ENCODE results near the gene ABTB1.
"Not testable (repeated sequence)": the region's sequence is repeated elsewhere in the genome, so short reads cannot be mapped to it uniquely, and the experiment has no call there.

ABTB1 gene

DNA sequence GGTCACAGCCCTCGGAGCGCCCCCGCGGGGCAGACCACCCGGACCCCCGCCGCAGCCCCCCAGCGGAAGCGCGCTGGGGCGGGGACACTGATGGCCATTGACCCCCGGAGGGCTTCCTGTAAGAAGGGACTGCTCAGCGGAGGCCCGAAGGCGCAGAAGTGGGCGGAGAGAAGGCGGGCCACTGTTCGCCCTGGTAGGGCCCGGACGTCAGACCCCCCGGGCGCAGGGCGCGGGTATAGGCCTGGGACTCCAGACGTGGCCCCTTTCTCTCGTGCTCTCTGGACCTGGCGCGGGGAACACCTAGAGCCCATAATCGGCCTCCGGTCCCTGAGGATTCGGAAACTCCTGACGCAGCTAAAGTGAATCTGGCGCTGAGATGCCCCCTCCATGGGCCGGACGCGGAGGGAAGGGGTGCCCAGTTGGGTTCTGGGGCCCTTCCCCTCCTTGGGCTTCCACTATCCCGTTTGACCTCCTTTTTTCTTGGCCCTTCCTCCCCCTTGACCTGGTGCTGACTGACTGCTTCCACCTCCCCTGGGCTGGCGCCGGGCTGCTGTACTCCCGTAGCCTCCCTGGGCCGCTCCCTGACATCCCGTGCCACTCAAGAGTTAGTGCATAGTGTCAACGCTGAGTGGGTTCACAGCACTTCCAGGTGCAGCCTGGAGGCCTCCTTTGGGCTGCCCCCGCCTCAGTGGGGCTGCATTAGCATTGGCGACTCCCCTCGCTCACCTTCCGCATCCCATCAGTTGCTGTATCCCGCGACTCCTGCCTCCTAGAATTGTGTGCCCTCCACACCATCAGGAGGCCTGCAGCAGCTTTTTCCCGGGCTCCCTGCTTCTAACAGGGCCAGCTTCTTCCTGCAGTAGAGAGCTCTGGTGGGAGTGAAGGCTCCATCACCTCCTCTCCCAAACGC is 694 bp downstream of the ABTB1 start:
- DNase-seq: peak in 1 of 2 donors; percentile 36

DNA sequence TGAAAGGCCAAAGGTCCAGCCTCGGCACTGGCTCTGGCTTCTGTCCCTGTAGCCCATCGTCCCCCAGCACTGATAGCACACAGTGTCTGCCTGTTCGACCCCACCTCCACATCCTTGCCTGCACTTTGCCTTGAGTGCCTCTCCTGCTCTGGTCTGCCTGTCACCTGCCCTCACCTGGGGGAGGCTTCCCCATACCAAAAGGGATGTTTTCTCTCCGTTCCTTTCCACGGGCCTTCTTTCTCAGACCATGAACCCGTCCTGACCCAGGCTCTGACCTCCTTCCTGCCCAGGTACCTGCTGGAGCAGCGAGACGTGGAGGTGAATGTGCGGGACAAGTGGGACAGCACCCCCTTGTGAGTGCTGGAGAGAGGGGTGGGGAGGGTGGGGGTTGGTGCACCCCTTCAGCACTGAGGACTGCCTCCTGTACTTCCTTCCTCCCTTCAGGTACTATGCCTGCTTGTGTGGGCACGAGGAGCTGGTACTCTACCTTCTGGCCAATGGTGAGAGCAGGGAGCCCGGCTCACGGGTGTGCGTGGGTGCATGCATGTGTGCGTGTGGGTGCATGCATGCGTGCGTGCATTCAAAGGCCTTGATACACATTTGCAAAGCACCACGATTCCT is 1.5 kb downstream of the ABTB1 start:
- no peak for DNase-seq

DNA sequence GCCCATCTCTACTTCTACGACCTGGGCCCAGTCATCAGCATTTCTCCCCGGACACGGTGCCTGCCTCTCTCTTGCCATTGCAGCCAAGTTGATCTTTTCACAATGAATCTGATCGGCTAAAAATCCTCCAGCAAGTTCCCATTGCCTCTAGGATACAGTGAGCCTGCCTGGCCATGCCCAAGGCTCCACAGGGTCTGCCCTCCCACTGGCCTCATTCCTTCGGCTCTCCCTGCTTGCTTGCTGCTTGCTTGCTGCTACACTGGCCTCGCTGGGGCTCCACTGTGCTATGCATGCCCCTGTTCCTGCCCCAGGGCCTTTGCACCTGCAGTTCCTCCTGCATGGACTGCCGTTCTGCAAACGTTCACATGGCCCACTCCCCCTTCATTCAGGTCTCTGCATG is 2.0 kb downstream of the ABTB1 start:
- no peak for DNase-seq

DNA sequence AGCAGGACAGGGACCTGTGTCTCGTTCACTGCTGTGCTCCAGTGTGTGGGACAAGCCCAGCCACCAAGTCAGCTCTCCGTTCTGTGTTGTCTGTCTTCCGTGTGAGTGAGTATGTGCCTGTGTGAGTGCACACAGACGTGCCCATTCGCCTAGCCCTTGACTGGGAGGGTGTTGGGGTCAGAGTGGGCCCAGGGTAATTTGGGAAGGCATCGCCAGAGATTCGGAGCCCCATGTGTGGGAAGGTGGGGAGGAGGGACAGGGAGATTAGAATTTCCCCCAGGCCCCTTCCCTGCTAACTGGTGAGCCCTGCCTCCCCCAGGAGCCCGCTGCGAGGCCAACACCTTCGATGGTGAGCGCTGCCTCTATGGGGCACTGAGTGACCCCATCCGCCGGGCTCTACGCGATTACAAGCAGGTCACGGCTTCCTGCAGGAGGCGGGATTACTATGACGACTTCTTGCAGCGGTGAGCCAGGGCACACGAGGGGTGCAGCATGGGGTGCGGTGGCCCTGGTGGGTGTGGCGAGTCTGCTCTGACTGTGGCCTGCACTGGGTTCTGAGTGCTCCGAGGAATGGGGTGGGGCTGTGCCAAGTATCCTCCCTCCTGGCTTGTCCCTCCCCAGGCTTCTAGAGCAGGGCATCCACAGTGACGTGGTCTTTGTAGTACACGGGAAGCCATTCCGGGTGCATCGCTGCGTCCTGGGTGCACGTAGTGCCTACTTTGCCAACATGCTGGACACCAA is 3.1 kb downstream of the ABTB1 start:
- no peak for DNase-seq

DNA sequence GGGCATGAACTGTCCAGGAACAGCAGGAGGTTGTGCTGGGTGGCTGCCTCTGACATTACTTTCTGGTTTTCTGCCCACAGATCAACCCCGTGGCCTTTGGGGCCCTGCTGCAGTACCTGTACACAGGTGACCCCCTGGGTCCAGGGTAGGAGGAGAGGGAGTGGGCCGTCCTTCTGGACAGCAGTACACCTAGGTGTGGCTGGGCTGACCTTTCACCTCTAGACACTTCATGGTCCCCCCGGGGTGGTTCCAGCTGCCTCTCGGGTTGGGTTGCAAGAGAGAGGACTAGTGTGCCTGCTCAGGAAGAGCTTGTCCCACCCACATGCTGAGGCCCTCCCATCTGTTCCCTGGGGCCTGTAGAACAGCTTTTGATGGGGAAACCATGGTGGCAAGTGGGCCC is 3.7 kb downstream of the ABTB1 start:
- DNase-seq: no peak

DNA sequence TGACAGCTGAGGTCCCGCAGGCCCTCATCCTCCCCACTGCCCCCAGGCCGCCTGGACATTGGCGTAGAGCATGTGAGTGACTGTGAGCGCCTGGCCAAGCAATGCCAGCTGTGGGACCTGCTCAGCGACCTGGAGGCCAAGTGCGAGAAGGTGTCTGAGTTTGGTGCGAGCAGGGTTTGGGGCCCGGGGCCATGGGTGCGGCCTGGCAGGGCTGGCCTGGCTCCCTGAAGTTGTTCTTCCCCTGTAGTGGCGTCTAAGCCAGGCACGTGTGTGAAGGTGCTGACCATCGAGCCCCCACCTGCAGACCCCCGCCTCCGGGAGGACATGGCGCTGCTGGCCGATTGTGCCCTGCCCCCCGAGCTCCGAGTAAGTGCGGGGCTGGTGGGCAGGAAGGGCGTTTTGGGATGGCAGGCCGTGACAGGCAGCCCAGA is 4.2 kb downstream of the ABTB1 start:
- DNase-seq: no peak

DNA sequence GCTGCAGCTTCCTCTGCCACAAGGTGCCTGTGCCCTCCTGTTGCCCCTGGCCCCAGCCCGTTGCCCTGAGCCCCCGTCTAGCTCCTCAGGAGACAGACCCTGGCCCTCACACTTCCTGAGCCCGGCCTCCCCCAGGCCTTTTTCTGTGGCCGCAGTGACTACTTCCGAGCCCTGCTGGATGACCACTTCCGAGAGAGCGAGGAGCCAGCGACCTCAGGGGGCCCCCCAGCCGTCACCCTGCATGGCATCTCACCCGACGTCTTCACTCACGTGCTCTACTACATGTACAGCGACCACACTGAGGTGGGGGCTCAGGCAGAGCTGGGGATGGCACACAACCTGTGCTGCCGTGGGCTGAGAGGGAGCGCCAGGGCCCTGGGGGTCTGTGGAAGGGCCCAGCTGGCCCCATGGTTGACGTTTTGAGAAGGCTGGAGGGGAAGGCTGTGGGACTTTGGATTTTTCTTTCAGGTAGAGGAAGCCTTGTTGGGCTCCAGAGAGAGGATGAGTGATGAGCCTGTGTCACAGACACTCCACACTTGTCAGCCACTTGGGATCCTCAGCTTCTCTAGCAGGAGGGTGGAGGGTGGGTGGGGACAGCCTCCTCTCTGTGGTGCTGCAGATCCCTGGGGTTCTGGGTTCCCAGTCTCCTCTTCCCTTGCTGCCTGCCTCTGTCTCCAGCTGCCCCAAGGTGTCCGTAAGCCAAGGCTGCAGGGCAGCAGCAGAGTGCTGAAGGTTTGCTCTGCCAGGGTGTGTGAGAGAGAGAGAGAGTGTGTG is 5.0 kb downstream of the ABTB1 start:
- DNase-seq: no peak

DNA sequence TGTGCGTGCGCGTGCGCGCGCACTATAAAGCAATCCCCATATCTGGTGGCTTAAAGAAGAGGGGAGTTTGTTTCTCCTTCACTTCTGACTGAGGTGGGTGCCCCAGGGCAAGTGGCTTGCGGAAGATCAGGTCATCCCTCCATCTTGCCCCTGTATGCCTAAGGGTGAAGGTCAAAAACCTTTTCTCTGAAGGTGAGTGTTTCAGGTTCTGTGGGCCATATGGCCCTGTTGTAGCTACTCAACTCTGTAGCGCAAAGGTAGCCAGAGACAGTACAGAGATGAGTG is 5.5 kb downstream of the ABTB1 start:
- no peak for DNase-seq

DNA sequence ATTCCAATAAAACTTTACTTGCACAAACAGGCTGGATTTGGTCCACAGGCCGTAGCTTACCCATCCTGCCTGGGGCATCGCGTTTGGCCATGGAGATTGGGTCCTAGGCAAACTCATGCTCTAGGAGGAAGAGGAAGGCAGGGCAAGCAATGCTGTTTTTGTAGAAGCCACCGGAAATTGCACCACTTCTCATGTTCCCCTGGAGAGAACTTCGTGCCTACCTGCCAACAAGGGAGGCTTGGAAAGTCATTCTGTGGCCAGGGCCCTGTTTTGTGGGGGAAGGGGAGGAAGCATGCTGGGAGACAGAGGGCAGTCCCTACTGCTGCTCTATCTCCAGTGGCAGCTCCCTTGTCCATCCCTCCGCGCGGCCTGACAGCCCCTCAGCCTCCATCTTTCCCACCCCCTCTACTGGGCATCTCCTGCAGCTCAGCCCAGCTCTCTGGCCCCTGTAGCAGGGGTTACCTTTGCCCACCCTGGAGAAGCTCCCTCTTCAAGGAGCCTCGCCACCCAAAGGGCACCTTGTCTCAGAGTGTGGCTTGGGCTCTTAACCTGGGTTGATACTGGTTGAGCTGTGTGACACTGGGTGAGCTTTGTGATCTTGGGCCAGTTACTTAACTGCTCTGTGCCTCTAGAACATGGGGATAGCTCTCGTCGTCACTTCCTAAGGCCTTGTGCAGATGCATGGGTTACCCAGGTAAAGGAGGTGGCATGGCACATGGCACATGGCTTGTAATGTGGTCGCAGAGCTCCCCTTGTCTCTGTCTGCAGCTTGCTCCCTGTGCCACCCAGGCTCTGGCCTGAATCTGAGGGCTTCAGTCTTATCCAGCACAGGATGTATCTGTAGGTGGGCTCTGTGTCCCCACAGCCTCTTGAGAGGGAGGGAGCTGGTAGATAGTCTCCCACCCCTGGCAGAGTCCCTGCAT is 6.1 kb downstream of the ABTB1 start:
- DNase-seq: no peak

DNA sequence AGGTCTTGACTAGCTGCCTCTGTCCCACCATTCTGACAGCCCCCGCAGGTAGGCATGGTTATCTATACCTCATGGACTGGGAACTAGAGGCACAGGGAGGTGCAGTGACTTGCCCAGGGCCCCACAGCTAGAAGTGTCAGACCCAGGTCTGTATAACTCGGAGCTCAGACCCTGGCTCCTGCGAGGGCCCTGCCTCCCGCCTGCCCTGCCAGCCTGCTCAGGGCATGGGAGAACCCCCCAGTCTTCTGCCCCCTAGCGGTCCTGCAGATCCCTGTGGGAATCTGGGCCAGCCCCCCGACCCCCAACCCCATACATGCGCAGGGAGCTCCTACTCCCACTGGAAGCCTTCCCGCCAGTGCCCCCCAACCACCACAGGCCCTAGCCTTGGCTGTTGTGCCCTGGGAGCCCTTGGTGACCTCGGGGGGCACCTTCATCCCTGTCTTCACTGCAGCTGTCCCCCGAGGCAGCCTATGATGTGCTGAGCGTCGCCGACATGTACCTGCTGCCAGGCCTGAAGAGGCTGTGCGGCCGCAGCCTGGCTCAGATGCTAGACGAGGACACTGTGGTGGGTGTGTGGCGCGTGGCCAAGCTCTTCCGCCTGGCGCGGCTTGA is 6.9 kb downstream of the ABTB1 start:
- no peak for DNase-seq

DNA sequence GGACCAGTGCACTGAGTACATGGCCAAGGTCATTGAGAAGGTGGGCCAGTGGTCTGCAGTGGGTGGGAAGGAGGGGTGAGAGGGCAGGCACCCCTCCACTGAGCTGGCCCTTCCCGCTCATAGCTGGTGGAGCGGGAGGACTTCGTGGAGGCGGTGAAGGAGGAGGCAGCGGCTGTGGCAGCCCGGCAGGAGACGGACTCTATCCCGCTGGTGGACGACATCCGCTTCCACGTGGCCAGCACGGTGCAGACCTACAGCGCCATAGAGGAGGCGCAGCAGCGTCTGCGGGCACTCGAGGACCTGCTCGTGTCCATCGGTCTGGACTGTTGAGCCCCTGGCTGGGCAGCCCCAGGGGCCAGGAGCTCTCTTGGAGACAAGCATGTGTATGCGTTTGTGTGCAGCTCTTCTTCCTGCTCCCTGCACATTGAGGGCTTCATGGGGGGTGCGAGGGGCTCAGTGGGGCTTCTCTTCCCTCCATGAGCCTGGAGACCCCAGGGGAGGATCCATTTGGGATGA is 7.5 kb downstream of the ABTB1 start:
- no peak for DNase-seq

DNA sequence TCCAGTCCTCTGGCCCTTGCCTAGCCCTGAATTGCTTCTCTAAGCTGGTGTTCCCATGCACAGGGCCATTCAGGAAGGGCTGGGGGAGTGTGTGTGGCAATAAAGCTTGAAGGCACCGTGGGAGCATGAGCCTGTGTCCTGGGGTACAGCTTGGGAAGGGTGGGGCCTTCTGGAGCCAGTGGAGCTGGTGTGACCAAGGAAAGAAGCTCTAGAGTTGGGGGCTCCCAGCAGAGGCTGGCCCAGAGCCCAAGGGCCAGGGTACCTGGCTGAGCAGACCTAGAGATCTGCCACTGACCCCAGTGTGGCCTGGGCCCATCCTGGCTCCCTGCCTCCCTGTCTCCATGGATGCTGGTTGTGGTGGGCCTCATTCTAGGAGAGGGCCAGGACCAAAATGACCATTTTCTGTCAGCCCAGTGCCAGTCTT is 8.1 kb downstream of the ABTB1 start:
- no peak for DNase-seq

DNA sequence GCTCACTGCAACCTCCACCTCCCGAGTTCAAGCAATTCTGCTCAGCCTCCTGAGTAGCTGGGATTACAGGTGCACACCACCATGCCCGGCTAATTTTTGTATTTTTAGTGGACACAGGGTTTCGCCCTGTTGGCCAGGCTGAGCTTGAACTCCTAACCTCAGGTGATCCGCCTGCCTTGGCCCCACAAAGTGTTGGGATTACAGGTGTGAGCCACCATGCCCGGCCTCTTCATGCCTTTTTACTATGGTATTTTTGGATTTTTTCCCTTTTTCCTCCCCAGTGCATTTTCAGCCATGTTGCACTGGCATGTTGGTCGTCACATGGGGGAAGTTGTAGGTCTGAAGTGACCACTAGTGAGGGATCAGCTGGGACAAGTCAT is 9.4 kb downstream of the ABTB1 start:
- DNase-seq: not testable (repeated sequence)

DNA sequence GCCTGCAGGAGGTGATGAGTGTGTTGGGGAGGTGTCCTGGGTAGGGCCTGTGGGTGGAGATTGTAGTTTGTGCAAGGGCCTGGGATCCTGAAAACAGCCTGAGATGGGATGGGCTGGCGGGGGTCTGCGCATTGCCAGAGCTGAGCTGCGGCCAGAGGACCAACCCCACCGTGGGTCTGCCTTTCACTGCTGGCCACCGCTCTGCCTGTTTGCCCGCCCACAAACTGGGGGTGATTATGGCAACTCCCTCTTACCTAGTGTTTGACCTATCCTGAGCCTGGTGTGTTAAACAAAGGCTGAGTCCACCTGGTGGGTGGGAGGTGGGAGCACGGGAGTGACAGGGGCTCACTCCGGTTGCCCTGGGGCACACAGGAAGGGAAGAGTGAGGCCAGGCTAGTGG is 9.8 kb downstream of the ABTB1 start:
- DNase-seq: no peak

DNA sequence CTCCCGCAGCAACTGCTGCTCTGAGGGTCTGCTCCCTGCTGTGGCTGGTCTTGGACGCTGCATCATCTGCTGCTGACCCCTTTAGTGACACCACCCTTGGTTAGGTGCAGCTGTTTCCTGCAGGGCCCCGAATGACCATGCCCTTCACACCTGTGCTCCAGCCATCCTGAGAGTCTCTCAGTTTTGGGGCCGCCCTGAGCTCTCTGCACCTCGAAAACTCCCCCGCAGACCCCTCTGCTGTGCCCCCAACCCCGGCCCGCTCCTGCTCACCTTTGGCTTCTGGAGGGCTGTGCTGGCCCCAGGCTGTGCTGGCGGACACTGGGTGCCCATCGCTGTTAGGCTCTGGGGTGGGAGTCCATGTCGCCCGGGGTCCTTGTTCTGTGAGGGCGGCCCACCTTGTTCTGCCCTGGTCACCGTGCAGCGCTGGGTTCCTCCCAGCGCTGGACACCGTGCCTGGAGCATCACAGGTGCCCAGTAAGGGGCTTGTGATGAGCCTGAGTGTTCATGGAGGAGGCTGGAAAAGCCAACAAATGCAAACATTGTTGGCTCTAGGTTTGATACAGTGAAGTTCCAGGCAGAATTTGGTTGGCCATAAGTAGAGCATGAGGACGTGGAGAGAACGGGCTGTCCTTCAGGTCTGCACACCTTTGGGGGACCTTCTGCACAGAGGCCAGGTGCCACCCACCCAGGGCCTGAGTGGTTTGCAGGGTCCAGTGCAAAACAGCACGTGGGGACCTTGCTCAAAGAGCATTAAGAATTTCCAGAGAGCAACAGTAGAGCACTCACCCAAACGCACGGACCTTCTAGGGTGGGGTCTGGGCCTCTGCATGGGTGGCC is 12.3 kb downstream of the ABTB1 start:
- no peak for DNase-seq

DNA sequence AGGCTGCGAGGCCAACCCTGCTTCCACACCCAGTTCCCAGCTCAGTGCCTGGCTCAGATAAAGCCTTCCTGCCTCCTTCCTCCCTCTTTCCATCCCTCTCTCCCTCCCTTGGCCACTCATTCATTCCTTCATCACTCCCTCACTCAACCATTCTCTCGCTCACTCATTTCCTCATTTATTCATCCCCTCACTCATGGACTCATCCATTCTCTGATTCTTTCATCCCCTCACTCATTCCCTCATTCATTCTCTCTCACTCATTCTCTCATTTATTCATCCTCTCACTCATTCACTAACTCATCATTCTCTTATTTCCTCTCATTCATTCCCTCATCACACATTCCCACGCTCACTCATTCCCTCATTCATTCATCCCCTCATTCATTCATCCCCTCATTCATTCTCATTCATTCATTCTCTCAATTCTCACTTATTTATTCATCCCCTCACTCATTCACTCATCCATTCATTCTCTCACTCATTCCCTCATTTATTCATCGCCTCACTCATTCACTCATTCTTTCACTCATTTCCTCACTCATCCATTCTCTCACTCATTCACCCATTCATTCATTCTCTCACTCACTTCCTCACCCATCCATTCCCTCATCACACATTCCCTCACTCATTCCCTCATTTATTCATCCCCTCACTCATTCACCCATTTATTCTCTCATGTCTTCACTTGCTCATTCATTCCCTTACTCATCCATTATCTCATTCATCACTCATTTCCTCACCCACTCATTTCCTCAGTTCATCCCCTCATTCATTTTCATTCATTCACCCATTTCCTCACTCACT is 13.2 kb downstream of the ABTB1 start:
- DNase-seq: no peak

DNA sequence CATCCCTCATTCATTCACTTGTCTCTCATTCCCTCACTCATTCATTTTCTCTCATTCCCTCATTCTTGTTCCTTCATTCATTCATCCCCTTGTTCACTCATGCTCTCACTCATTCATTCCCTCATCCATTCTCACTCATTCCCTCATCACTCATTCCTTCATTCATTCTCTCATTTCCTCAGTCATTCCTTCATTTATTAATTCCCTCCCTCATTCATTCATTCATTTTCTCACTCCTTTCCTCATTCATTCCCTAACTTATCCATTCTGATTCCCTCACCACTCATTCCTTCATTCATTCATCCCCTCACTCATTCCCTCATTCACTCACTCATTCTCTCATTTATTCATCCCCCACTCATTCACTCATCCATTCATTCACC is 13.8 kb downstream of the ABTB1 start:
- no peak for DNase-seq

DNA sequence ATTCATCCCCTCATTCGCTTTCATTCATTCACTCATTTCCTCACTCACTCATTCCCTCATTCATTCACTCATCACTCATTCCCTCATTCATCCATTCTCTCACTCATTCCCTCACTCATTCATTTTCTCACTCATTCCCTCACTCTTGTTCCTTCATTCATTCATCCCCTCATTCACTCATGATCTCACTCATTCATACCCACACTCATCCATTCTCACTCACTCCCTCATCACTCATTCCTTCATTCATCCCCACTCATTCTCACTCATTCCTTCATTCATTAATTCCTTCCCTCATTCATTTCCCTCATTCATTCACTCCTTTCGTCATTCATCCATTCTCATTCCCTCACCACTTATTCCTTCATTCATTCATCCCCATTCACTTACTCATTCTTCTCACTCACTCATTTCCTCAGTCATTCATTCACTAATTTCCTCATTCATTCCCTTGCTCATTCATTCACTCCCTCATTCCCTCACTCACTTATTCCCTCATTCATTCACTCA is 14.5 kb downstream of the ABTB1 start:
- DNase-seq: no peak

DNA sequence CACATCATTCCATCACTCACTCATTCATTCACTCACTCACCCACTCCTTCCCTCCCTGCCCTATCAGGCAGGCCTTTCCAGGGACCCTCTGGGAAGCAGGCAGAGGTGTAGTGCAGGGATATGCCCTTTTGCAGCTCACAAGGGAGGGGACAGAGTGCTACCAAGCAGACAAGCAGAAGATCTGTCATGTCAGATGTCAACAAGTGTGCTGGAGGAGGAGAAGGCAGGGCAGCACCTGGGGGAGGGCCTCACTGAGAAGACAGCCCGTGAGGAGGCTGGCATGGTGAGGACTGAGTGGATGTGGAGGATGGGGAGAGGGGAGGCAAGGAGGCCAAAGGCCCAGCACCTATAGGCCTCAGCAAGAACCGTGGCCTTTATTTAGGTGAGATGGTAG is 15.3 kb downstream of the ABTB1 start:
- no peak for DNase-seq
